GM19395 (cell line): Measurements from ENCODE around the gene DIP2A.
"Not testable (repeated sequence)": the region's sequence is repeated elsewhere in the genome, so short reads cannot be mapped to it uniquely, and the experiment has no call there.

Experiments used
- ATAC-seq: cut with Tn5 transposase; IDR thresholded peaks from one replicate; pipeline ENCODE4 v1.9.1; 2021; ENCODE audit warnings: mild to moderate bottlenecking, moderate library complexity; ENCODE audit not compliant: unreplicated experiment

DIP2A gene

GRCh38 chr21:46577786-46578185 is 119.1 kb downstream of the DIP2A start:
- ATAC-seq: not testable (repeated sequence)

- not testable (repeated sequence) for ATAC-seq
Measured at GRCh38 chr21:46579394-46579793, 120.7 kb downstream of the DIP2A start.

GRCh38 chr21:46581780-46582307 is 123.2 kb downstream of the DIP2A start:
- ATAC-seq: no peak

GRCh38 chr21:46585191-46585953 is 126.7 kb downstream of the DIP2A start:
- ATAC-seq: no peak

- ATAC-seq: no peak
Measured at GRCh38 chr21:46594276-46594675, 135.6 kb downstream of the DIP2A start.

- no peak for ATAC-seq
Measured at GRCh38 chr21:46596201-46596600, 137.5 kb downstream of the DIP2A start.

- ATAC-seq: no peak
Measured at GRCh38 chr21:46597031-46597430, 138.3 kb downstream of the DIP2A start.

GRCh38 chr21:46597896-46598343 is 139.2 kb downstream of the DIP2A start:
- ATAC-seq: no peak

GRCh38 chr21:46598581-46599572 is 140.2 kb downstream of the DIP2A start:
- no peak for ATAC-seq

- ATAC-seq: no peak
Measured at GRCh38 chr21:46600305-46600704, 141.6 kb downstream of the DIP2A start.

GRCh38 chr21:46600978-46601377 is 142.3 kb downstream of the DIP2A start:
- no peak for ATAC-seq

- no peak for ATAC-seq
Measured at GRCh38 chr21:46603228-46603627, 144.5 kb downstream of the DIP2A start.

GRCh38 chr21:46604329-46604974 is 145.8 kb downstream of the DIP2A start:
- no peak for ATAC-seq

GRCh38 chr21:46604975-46605766 is 146.5 kb downstream of the DIP2A start, which contains the start of gene S100B:
S100B (minus strand) TSS chr21:46605082; CDS start chr21:46602415, 2,667 bp downstream.
- no peak for ATAC-seq

- ATAC-seq: peak; percentile 58
Measured at GRCh38 chr21:46605767-46606426, 147.2 kb downstream of the DIP2A start.

- peak; percentile 19 for ATAC-seq
Measured at GRCh38 chr21:46606427-46606813, 147.7 kb downstream of the DIP2A start.

- no peak for ATAC-seq
Measured at GRCh38 chr21:46607636-46608035, 148.9 kb downstream of the DIP2A start.

- ATAC-seq: no peak
Measured at GRCh38 chr21:46608672-46609111, 150.0 kb downstream of the DIP2A start.

- no peak for ATAC-seq
Measured at GRCh38 chr21:46610018-46610701, 151.5 kb downstream of the DIP2A start.
